Colonic mucosa (tissue), 4 donors: ENCODE measurements around the gene E2F8. TPM values are rescaled to one million over a fixed set of nuclear protein-coding genes. Genes with fewer than 3 reads are reported as not detected.

ENCODE experiments used
- DNase-seq: peaks from one replicate; pipeline ENCODE4 v3.0.0-alpha.2; 2020
- H3K27ac ChIP-seq: fragments of 200-600 bp; one replicate; pipeline ENCODE4 v1.8.0; 2021
- H3K27me3 ChIP-seq: fragments of 200-600 bp; one replicate; pipeline ENCODE4 v1.8.0; 2021
- H3K36me3 ChIP-seq: fragments of 200-600 bp; one replicate; pipeline ENCODE4 v1.8.0; 2021
- H3K4me1 ChIP-seq: fragments of 200-600 bp; one replicate; pipeline ENCODE4 v1.8.0; 2021; ENCODE audit warnings: mild to moderate bottlenecking
- H3K4me3 ChIP-seq: fragments of 200-600 bp; one replicate; pipeline ENCODE4 v1.8.0; 2021
- H3K9ac ChIP-seq, 2 donors: one replicate each; pipeline ENCODE4 v1.7.0; 2013; ENCODE audit warnings: control low read depth in 2 of 2, low read depth in 2 of 2, low read length in 2 of 2
- H3K9me3 ChIP-seq: fragments of 200-600 bp; one replicate; pipeline ENCODE4 v1.8.0; 2021
- intact Hi-C: fragments of 100-400 bp; cut with DNase I; formaldehyde crosslinking; loops from one replicate; pipeline ENCODE4 v1.14.1; 2022
- total RNA-seq, 2 donors: library from RNA; stranded (reverse); fragmentation: NEBNext Ultra II Directional in 1 of 2; extraction: Animal tissue kit (Norgen Biotek cat#: 25700) in 1 of 2; gene quantifications; one replicate each; pipeline ENCODE4 v1.2.1, GENCODE V29; 2021
- TF ChIP-seq, protein P1 (sequence below): fragments of 200-600 bp; IDR thresholded peaks from one replicate; pipeline ENCODE4 v1.8.0; 2022; ENCODE audit warnings: antibody characterized with exemption, mild to moderate bottlenecking
- donor health status: healthy.
- donor health status: DM: no; HTN: no; CAD: no.
- donor health status: DM: no; HTN: no; CAD: no.

E2F8 gene
- total RNA-seq, 2 donors from 2014 or later, result 5.5 to 26.8 TPM

DNA sequence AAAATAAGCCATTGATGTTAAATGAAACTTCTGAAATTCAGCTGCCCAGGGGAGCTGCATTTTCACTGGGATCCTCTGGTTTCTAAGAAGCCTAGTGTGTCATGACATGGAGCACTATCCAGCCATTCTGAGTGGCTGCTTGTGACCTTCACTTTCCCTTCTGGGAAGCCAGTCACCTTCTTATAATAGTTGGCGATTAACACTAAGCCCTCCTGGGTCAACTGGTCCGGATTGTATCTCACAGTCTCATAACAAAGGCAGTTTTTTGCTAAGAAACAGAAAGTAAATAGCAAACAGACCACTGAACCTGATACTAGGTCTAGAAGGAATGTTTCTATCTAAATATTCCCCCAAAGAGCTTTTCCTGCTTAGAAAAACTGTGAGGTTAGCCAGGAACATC, 46.8 kb downstream of the E2F8 start:
- H3K4me3 ChIP-seq, result no peak overlapping the region
- no peak overlapping the region for H3K27ac ChIP-seq
- H3K4me1 ChIP-seq, result no peaks in the 10 kb centered on the region
- no peaks in the 10 kb centered on the region for H3K36me3 ChIP-seq
- no peaks in the 10 kb centered on the region for H3K9me3 ChIP-seq
- H3K27me3 ChIP-seq, result no peaks in the 10 kb centered on the region
- intact Hi-C loops, result no loop called here
- DNase-seq, result no peak
- H3K9ac ChIP-seq, result no peak overlapping the region
- TF ChIP-seq, protein P1, sequence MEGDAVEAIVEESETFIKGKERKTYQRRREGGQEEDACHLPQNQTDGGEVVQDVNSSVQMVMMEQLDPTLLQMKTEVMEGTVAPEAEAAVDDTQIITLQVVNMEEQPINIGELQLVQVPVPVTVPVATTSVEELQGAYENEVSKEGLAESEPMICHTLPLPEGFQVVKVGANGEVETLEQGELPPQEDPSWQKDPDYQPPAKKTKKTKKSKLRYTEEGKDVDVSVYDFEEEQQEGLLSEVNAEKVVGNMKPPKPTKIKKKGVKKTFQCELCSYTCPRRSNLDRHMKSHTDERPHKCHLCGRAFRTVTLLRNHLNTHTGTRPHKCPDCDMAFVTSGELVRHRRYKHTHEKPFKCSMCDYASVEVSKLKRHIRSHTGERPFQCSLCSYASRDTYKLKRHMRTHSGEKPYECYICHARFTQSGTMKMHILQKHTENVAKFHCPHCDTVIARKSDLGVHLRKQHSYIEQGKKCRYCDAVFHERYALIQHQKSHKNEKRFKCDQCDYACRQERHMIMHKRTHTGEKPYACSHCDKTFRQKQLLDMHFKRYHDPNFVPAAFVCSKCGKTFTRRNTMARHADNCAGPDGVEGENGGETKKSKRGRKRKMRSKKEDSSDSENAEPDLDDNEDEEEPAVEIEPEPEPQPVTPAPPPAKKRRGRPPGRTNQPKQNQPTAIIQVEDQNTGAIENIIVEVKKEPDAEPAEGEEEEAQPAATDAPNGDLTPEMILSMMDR, result no peak

DNA sequence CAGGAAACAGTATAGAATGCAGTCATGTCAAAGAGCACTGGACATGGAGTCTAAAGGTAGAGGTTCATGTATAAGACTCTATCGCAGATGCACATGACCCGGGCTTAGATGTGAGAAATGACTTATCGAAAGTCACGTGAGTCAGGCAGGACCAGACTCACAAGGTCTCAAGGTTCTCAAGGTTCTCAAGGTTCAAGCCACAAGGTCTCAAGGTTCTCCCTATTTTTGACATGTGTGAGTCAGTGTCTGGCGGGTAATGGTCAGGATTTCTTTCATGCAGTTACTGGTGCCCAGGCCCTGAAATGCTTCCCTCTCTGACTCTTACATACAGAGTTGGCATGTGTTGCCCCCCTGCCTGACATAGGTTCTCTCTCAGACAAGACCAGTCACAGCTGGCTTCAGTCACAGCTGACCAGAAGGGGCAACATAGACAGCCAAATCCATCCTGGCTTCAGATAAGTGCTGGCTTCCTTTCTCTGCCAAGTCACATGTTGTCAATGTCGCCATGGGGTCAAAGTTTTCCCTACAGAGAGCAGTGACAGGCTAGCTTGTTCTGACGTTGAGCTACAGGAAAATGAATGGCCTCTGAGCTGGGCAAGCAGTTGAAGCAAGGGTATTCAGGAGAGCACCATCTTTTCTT, 49.1 kb downstream of the E2F8 start:
- Histone ChIP-seq H3K27ac (no peak overlapping the region), H3K4me3 (no peak overlapping the region), H3K9ac (no peak overlapping the region), H3K27me3 (no peaks in the 10 kb centered on the region), H3K4me1 (no peaks in the 10 kb centered on the region), H3K36me3 (no peaks in the 10 kb centered on the region), H3K9me3 (no peaks in the 10 kb centered on the region)
- TF ChIP-seq, protein P1, result no peak
- intact Hi-C loops, result no loop called here
- DNase-seq, result peak; percentile 31

DNA sequence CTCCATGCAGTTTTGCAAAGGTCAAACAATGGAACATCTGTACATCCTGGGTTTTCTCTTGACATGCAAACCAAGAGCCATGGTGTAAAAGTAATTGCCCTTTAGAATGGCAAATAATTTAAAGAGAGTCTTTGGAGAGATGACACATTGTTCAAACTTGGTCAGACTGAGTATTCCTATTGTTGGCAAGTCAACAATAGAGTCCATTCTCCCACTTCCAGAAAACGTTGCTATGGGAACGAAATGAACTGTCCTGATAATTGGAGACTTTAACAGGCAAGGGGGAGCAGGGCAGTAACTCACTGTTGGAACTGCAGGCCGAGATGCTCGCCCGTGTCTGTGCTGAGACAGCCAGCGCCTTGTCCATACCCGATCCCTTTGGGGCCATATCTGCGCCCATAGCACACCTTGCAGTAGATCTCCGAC, 52.9 kb downstream of the E2F8 start:
- H3K4me3 ChIP-seq, result no peak overlapping the region
- no peak overlapping the region for H3K27ac ChIP-seq
- H3K9ac ChIP-seq, result no peak overlapping the region
- H3K27me3 ChIP-seq, result no peaks in the 10 kb centered on the region
- no peaks in the 10 kb centered on the region for H3K9me3 ChIP-seq
- H3K36me3 ChIP-seq, result no peaks in the 10 kb centered on the region
- intact Hi-C loops, result no loop called here
- TF ChIP-seq, protein P1, result no peak
- no peak for DNase-seq
- no peaks in the 10 kb centered on the region for H3K4me1 ChIP-seq

DNA sequence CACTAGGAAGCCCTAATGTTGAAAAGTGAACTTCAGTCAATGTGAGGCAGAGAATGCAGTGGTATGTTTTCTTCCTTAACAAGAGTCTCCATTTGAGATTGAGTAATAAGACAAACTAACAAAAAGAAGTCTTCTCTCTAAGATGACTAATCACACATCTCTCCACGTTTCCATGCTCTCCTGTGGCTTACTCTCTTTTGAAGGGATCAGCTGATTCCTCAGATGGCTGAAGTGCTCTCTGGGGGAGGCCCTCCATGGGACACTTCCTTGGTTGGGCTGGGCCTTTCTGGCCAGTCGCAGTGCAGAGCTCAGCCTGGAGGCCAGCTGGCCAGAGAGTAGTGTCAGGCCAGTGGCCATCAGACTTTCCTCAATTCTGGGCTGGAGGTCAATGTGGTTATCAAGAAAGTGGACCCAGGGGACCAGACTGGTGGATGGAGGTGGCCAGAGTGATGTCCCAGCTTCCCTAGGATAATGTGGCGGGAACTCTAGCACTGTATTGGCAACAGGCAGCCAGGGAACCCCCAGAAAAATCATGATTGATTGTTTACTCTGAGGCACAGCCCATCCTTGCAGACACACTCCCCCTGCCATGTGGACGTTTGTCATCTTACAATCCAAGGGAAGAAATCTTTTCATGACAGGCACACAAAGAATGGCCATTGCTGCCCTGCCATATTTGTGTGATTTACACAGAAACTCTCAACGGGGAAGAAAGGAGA, 53.5 kb downstream of the E2F8 start:
- intact Hi-C loops, result no loop called here
- H3K4me1 ChIP-seq, result no peaks in the 10 kb centered on the region

DNA sequence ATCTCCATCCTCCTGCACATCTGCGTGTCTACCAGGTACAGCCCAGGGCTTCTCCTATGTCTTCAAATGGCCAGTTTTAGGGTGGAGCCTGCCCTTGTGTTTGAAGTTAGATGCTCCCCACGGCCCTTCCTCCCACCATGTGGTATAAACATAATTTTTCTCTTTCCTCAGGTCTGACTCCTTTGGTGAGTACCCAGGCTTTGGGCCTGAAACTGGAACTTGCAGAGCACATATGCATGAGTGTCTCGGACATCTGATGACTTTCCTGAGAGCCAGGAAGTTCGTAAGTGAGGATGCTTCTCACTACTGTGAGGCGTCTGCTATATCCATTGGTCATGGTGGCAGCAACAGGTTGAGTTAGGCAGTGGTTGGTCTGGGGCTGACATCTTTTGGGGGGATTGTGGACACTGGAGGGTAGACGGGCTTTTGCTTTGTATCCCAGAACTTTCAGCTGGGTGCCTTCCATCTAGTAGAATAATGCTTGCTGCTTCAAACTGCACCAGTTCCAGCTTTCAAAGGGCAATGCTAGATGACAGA, 55.2 kb downstream of the E2F8 start:
- H3K27me3 ChIP-seq, result no peaks in the 10 kb centered on the region
- no peaks in the 10 kb centered on the region for H3K36me3 ChIP-seq
- intact Hi-C loops, result no loop called here
- H3K4me1 ChIP-seq, result no peaks in the 10 kb centered on the region
- H3K4me3 ChIP-seq, result no peak overlapping the region
- no peak for DNase-seq
- H3K9me3 ChIP-seq, result no peaks in the 10 kb centered on the region
- no peak overlapping the region for H3K27ac ChIP-seq
- TF ChIP-seq, protein P1, result no peak
- H3K9ac ChIP-seq, result no peak overlapping the region

More for the DNA sequence above, 53.5 kb downstream of the E2F8 start:
- no peaks in the 10 kb centered on the region for H3K9me3 ChIP-seq
- H3K9ac ChIP-seq, result no peak overlapping the region
- no peak overlapping the region for H3K4me3 ChIP-seq
- H3K36me3 ChIP-seq, result no peaks in the 10 kb centered on the region
- H3K27me3 ChIP-seq, result no peaks in the 10 kb centered on the region
- no peak for DNase-seq
- no peak overlapping the region for H3K27ac ChIP-seq
- TF ChIP-seq, protein P1, result no peak
